Neural cell (in vitro differentiated cells): Measurements from ENCODE around the gene SH3PXD2A. TPM values are rescaled to one million over a fixed set of nuclear protein-coding genes. Genes with fewer than 3 reads are reported as not detected.

Experiments used
- H2AFZ ChIP-seq: fragments of 200-600, 300-800 bp; sonication (generic), shearing (Covaris generic); 2 replicates; pipeline ENCODE4 v1.6.0; 2014; ENCODE audit warnings: low read depth, mild to moderate bottlenecking, antibody characterized with exemption, low read length, moderate library complexity
- H3F3A ChIP-seq: fragments of 200-600 bp; shearing (Covaris generic); 2 replicates; pipeline ENCODE4 v1.6.1; 2016; ENCODE audit warnings: mild to moderate bottlenecking, moderate library complexity, mixed read lengths, antibody characterized with exemption, low read length; ENCODE audit not compliant: insufficient read depth, poor library complexity, severe bottlenecking
- H3K27ac ChIP-seq: fragments of 200-600, 300-800 bp; sonication (generic), shearing (Covaris generic); 2 replicates; pipeline ENCODE4 v1.5.1; 2014; ENCODE audit warnings: mild to moderate bottlenecking, low read length, moderate library complexity
- H3K27me3 ChIP-seq: fragments of 300-800, 200-600 bp; sonication (generic), shearing (Covaris generic); 2 replicates; pipeline ENCODE4 v1.6.0; 2014; ENCODE audit warnings: mild to moderate bottlenecking, low read depth, low read length, moderate library complexity; ENCODE audit not compliant: insufficient read depth
- H3K36me3 ChIP-seq: fragments of 300-800, 200-600 bp; sonication (generic), shearing (Covaris generic); 2 replicates; pipeline ENCODE4 v1.5.1; 2014; ENCODE audit warnings: mild to moderate bottlenecking, antibody characterized with exemption, low read length, moderate library complexity; ENCODE audit not compliant: insufficient read depth
- H3K4me2 ChIP-seq: fragments of 300-800, 200-600 bp; sonication (generic), shearing (Covaris generic); 2 replicates; pipeline ENCODE4 v1.6.0; 2014; ENCODE audit warnings: mild to moderate bottlenecking, low read length
- H3K4me3 ChIP-seq: fragments of 300-800, 200-600 bp; sonication (generic), shearing (Covaris generic); 2 replicates; pipeline ENCODE4 v1.5.1; 2014; ENCODE audit warnings: mild to moderate bottlenecking, low read length, moderate library complexity
- H3K79me2 ChIP-seq: fragments of 200-600 bp; shearing (Covaris generic); replicated peaks from 2 replicates; pipeline ENCODE4 v1.6.0; 2014; ENCODE audit warnings: mild to moderate bottlenecking, low read length, moderate library complexity; ENCODE audit not compliant: insufficient read depth
- H3K9ac ChIP-seq: fragments of 300-800, 200-600 bp; sonication (generic), shearing (Covaris generic); 2 replicates; pipeline ENCODE4 v1.6.1; 2016; ENCODE audit warnings: mild to moderate bottlenecking, low read length, mixed read lengths
- H3K9me2 ChIP-seq: fragments of 200-600 bp; shearing (Covaris generic); 2 replicates; pipeline ENCODE4 v1.6.1; 2016; ENCODE audit warnings: mild to moderate bottlenecking, low read length, mixed read lengths; ENCODE audit not compliant: insufficient read depth
- H3K9me3 ChIP-seq: fragments of 200-600, 300-800 bp; sonication (generic), shearing (Covaris generic); 2 replicates; pipeline ENCODE4 v1.6.1; 2016; ENCODE audit warnings: mild to moderate bottlenecking, mixed run types, low read length, moderate library complexity, mixed read lengths
- H4K20me1 ChIP-seq: fragments of 200-600 bp; shearing (Covaris generic); 2 replicates; pipeline ENCODE4 v1.6.1; 2016; ENCODE audit warnings: mild to moderate bottlenecking, mixed run types; ENCODE audit not compliant: insufficient read depth
- EP300 ChIP-seq: fragments of 450-650 bp; conservative IDR thresholded peaks from 2 replicates; pipeline ENCODE4 v1.6.1; 2014; ENCODE audit warnings: antibody characterized with exemption, mild to moderate bottlenecking, moderate library complexity; ENCODE audit not compliant: poor library complexity, severe bottlenecking
- EZH2 ChIP-seq: fragments of 200-600, 300-800 bp; shearing (Covaris generic), sonication (generic); IDR thresholded peaks from 2 replicates; pipeline ENCODE4 v1.6.1; 2014; ENCODE audit warnings: antibody characterized with exemption, low read length, borderline replicate concordance, mild to moderate bottlenecking; ENCODE audit not compliant: insufficient read depth, poor library complexity, severe bottlenecking
- MXI1 ChIP-seq: fragments of 450-650 bp; conservative IDR thresholded peaks from 2 replicates; pipeline ENCODE4 v1.6.1; 2014; ENCODE audit warnings: antibody characterized with exemption, mild to moderate bottlenecking; ENCODE audit not compliant: poor library complexity, severe bottlenecking
- POLR2AphosphoS5 ChIP-seq: IDR thresholded peaks from 2 replicates; pipeline ENCODE4 v1.6.1; 2012
- RAD21 ChIP-seq: fragments of 450-650 bp; conservative IDR thresholded peaks from 2 replicates; pipeline ENCODE4 v1.6.1; 2014; ENCODE audit warnings: antibody characterized with exemption, mild to moderate bottlenecking, moderate library complexity
- SMC3 ChIP-seq: fragments of 450-650 bp; conservative IDR thresholded peaks from 2 replicates; pipeline ENCODE4 v1.6.1; 2014; ENCODE audit warnings: antibody characterized with exemption, mild to moderate bottlenecking, moderate library complexity; ENCODE audit not compliant: poor library complexity
- TAF1 ChIP-seq: IDR thresholded peaks from 2 replicates; pipeline ENCODE4 v1.6.1; 2012; ENCODE audit warnings: low read depth
- polyA plus RNA-seq: library from polyadenylated mRNA; depleted of rRNA; stranded (reverse); fragments of >200 nt; gene quantifications from 2 replicates; pipeline ENCODE4 v1.2.3, GENCODE V29; 2014
- TF ChIP-seq, protein P1 (sequence below): fragments of 450-650 bp; IDR thresholded peaks from 2 replicates; pipeline ENCODE4 v1.5.1; 2014; ENCODE audit warnings: antibody characterized with exemption, mild to moderate bottlenecking, moderate library complexity; ENCODE audit not compliant: poor library complexity, severe bottlenecking
- TF ChIP-seq, protein P2 (sequence below): IDR thresholded peaks from 2 replicates; pipeline ENCODE4 v1.6.1; 2012; ENCODE audit warnings: borderline replicate concordance

The SH3PXD2A gene
- polyA plus RNA-seq, 1 donor from 2014 or later, result 5.2 TPM

DNA sequence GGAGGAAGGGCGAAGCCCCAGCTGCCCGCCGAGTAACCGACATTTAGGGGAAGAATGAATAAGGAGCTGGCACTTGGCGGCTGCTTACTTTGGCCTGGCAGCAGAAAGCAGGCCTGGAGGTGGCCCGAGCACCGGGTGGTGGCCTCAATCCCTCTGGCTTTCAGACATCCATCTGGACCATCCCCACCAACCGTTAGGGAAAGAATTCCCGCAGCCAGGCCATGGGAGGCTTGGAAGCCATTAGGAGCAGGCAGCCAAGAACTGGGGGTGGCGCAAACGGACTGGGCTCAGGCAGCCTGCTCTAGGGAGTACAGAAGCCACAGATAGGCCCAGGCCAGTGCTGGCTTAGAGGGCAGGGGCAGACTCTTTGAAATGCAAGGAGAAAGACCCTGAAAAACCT, 229.2 kb downstream of the SH3PXD2A start:
- no peak overlapping the region for H3K27ac ChIP-seq
- no peaks in the 10 kb centered on the region for H3K79me2 ChIP-seq
- no peaks in the 10 kb centered on the region for H3K9me3 ChIP-seq
- no peaks in the 10 kb centered on the region for H3K36me3 ChIP-seq
- no peak overlapping the region for H3K4me2 ChIP-seq
- H3K27me3 ChIP-seq, result no peaks in the 10 kb centered on the region
- no peak overlapping the region for H3K9ac ChIP-seq
- no peak overlapping the region for H3K4me3 ChIP-seq
- no peaks in the 10 kb centered on the region for H4K20me1 ChIP-seq
- no peaks in the 10 kb centered on the region for H3F3A ChIP-seq
- TF ChIP-seq EP300 (no peak), TAF1 (no peak), SMC3 (no peak), EZH2 (no peak), POLR2AphosphoS5 (no peak), RAD21 (no peak), MXI1 (no peak)
- TF ChIP-seq, protein P1, sequence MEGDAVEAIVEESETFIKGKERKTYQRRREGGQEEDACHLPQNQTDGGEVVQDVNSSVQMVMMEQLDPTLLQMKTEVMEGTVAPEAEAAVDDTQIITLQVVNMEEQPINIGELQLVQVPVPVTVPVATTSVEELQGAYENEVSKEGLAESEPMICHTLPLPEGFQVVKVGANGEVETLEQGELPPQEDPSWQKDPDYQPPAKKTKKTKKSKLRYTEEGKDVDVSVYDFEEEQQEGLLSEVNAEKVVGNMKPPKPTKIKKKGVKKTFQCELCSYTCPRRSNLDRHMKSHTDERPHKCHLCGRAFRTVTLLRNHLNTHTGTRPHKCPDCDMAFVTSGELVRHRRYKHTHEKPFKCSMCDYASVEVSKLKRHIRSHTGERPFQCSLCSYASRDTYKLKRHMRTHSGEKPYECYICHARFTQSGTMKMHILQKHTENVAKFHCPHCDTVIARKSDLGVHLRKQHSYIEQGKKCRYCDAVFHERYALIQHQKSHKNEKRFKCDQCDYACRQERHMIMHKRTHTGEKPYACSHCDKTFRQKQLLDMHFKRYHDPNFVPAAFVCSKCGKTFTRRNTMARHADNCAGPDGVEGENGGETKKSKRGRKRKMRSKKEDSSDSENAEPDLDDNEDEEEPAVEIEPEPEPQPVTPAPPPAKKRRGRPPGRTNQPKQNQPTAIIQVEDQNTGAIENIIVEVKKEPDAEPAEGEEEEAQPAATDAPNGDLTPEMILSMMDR, result no peak
- TF ChIP-seq, protein P2, sequence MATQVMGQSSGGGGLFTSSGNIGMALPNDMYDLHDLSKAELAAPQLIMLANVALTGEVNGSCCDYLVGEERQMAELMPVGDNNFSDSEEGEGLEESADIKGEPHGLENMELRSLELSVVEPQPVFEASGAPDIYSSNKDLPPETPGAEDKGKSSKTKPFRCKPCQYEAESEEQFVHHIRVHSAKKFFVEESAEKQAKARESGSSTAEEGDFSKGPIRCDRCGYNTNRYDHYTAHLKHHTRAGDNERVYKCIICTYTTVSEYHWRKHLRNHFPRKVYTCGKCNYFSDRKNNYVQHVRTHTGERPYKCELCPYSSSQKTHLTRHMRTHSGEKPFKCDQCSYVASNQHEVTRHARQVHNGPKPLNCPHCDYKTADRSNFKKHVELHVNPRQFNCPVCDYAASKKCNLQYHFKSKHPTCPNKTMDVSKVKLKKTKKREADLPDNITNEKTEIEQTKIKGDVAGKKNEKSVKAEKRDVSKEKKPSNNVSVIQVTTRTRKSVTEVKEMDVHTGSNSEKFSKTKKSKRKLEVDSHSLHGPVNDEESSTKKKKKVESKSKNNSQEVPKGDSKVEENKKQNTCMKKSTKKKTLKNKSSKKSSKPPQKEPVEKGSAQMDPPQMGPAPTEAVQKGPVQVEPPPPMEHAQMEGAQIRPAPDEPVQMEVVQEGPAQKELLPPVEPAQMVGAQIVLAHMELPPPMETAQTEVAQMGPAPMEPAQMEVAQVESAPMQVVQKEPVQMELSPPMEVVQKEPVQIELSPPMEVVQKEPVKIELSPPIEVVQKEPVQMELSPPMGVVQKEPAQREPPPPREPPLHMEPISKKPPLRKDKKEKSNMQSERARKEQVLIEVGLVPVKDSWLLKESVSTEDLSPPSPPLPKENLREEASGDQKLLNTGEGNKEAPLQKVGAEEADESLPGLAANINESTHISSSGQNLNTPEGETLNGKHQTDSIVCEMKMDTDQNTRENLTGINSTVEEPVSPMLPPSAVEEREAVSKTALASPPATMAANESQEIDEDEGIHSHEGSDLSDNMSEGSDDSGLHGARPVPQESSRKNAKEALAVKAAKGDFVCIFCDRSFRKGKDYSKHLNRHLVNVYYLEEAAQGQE, result no peak
- H3K9me2 ChIP-seq, result no peaks in the 10 kb centered on the region
- no peak overlapping the region for H2AFZ ChIP-seq

DNA sequence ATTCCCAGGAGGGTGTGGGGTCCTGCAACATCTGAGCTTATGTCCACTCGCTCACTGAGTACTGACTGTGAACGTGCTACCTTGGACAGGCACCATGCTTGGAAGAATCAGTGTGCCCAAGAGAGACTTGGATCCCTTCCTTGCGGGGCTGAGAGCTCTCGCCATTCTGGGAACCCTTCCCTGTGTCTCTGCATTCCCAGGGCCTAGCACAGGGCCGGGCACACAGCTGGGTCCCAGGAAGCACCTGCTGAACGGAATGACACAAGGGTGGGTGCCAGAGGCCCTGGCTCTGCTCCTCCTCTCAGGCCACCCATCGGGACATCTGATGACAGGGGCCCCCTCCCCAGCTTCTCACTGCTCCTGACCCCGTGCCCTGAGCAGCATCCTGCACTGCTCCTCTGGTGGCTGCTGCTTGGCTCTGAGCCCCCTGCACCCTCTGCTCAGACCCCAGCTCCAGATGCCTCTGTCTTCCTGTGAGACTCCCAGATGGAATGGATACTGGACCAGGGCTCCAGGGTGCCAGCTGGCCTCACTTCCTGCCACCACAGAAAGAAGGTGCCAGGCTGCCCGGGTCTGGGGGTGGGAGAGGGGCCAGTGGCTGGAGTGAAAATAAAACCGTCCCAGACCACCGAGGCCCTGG, 232.3 kb downstream of the SH3PXD2A start:
- Histone ChIP-seq H3K4me2 (no peak overlapping the region), H3F3A (no peaks in the 10 kb centered on the region), H3K9me3 (no peaks in the 10 kb centered on the region), H2AFZ (no peak overlapping the region), H3K9me2 (no peaks in the 10 kb centered on the region), H3K79me2 (no peaks in the 10 kb centered on the region), H3K27me3 (no peaks in the 10 kb centered on the region), H4K20me1 (no peaks in the 10 kb centered on the region), H3K9ac (no peak overlapping the region), H3K36me3 (no peaks in the 10 kb centered on the region), H3K27ac (no peak overlapping the region), H3K4me3 (no peak overlapping the region)
- TF ChIP-seq, protein P2, result no peak
- no peak for TF ChIP-seq EP300
- no peak for TF ChIP-seq MXI1
- TF ChIP-seq, protein P1, result no peak
- no peak for TF ChIP-seq POLR2AphosphoS5
- no peak for TF ChIP-seq RAD21
- TF ChIP-seq TAF1, result no peak
- no peak for TF ChIP-seq EZH2
- TF ChIP-seq SMC3, result no peak
